ENCODE data around the gene KDM1B. TPM values are rescaled to one million over a fixed set of nuclear protein-coding genes. Genes with fewer than 3 reads are reported as not detected.

Gene KDM1B
- total RNA-seq, 4 donors from 2014 or later, result 11.0 to 14.5 (median 12.7) TPM

GRCh38 chr6:18136260-18136659 is 19.0 kb upstream of the KDM1B start:
- H3K4me3 ChIP-seq, result no peak overlapping the region
- H3K36me3 ChIP-seq, result peaks cover 0 to 87% of the 10 kb centered on the region in 2 donors
- H3K9me3 ChIP-seq, result no peaks in the 10 kb centered on the region
- 83 to 86% methylated on average over 6 to 8 of the region's 10 CpGs for WGBS, 2 donors (ENCODE audit: low coverage in 1 of 2)
- H3K27me3 ChIP-seq, result no peaks in the 10 kb centered on the region
- H3K27ac ChIP-seq, result no peak overlapping the region
- H3K4me1 ChIP-seq, result no peaks in the 10 kb centered on the region
- no peak for TF ChIP-seq POLR2A (IDR thresholded peaks at IDR 0.05)
- TF ChIP-seq EP300 (IDR thresholded peaks at IDR 0.05), result no peak
- no peak for TF ChIP-seq POLR2AphosphoS5 (IDR thresholded peaks at IDR 0.05)
- no peak for TF ChIP-seq CTCF (IDR thresholded peaks at IDR 0.05)
- ATAC-seq, result no peak

GRCh38 chr6:18138906-18139305 is 16.3 kb upstream of the KDM1B start:
- TF ChIP-seq POLR2AphosphoS5 (IDR thresholded peaks at IDR 0.05), result no peak
- TF ChIP-seq CTCF (IDR thresholded peaks at IDR 0.05), result no peak
- no peak for TF ChIP-seq POLR2A (IDR thresholded peaks at IDR 0.05)
- no peak for TF ChIP-seq EP300 (IDR thresholded peaks at IDR 0.05)
- H3K36me3 ChIP-seq, result peaks cover 0 to 90% of the 10 kb centered on the region in 2 donors
- no peak overlapping the region for H3K27ac ChIP-seq
- no peaks in the 10 kb centered on the region for H3K4me1 ChIP-seq
- no peaks in the 10 kb centered on the region for H3K9me3 ChIP-seq
- no peaks in the 10 kb centered on the region for H3K27me3 ChIP-seq
- ATAC-seq, result no peak
- H3K4me3 ChIP-seq, result no peak overlapping the region
- WGBS, 2 donors (ENCODE audit: low coverage in 1 of 2), result 80 to 82% methylated on average over 3 to 5 of the region's 5 CpGs

- no peak overlapping the region for H3K27ac ChIP-seq
- TF ChIP-seq POLR2AphosphoS5 (IDR thresholded peaks at IDR 0.05) (no peak), EP300 (IDR thresholded peaks at IDR 0.05) (no peak), CTCF (IDR thresholded peaks at IDR 0.05) (no peak), POLR2A (IDR thresholded peaks at IDR 0.05) (no peak)
- no peak for ATAC-seq
- no peaks in the 10 kb centered on the region for H3K9me3 ChIP-seq
- H3K4me3 ChIP-seq, result no peak overlapping the region
- peaks cover 0 to 82% of the 10 kb centered on the region in 2 donors for H3K36me3 ChIP-seq
- WGBS, 2 donors (ENCODE audit: low coverage in 1 of 2), result 79 to 92% methylated on average over 3 to 4 of the region's 6 CpGs
- H3K4me1 ChIP-seq, result no peaks in the 10 kb centered on the region
- H3K27me3 ChIP-seq, result no peaks in the 10 kb centered on the region
Measured at GRCh38 chr6:18139935-18140621, 15.1 kb upstream of the KDM1B start.

GRCh38 chr6:18141805-18142590 is 13.2 kb upstream of the KDM1B start:
- Histone ChIP-seq H3K4me3 (no peak overlapping the region), H3K9me3 (no peaks in the 10 kb centered on the region), H3K4me1 (no peaks in the 10 kb centered on the region), H3K36me3 (peaks cover 0 to 73% of the 10 kb centered on the region in 2 donors), H3K27ac (no peak overlapping the region), H3K27me3 (no peaks in the 10 kb centered on the region)
- WGBS, 2 donors (ENCODE audit: low coverage in 1 of 2), result 80 to 86% methylated on average over 11 to 13 of the region's 13 CpGs
- TF ChIP-seq POLR2AphosphoS5 (IDR thresholded peaks at IDR 0.05), result no peak
- no peak for ATAC-seq

- H3K4me1 ChIP-seq, result no peaks in the 10 kb centered on the region
- H3K4me3 ChIP-seq, result no peak overlapping the region
- no peak overlapping the region for H3K27ac ChIP-seq
- H3K9me3 ChIP-seq, result no peaks in the 10 kb centered on the region
- no peak for ATAC-seq
- H3K36me3 ChIP-seq, result peaks cover 0 to 74% of the 10 kb centered on the region in 2 donors
- TF ChIP-seq EP300 (IDR thresholded peaks at IDR 0.05) (no peak), POLR2A (IDR thresholded peaks at IDR 0.05) (no peak), CTCF (IDR thresholded peaks at IDR 0.05) (no peak), POLR2AphosphoS5 (IDR thresholded peaks at IDR 0.05) (no peak)
- H3K27me3 ChIP-seq, result no peaks in the 10 kb centered on the region
- 93% methylated on average over 3 of the region's 3 CpGs for WGBS, 2 donors (ENCODE audit: low coverage in 1 of 2)
Measured at GRCh38 chr6:18142591-18142861, 12.7 kb upstream of the KDM1B start.

All from gastroesophageal sphincter (tissue), 4 donors.